Heart right ventricle (tissue), 16 donors: ENCODE measurements around the gene MRGPRG. TPM values are rescaled to one million over a fixed set of nuclear protein-coding genes. Genes with fewer than 3 reads are reported as not detected.

ENCODE experiments used
- ATAC-seq, 8 donors: fragments of 200-7000 bp; cut with Tn5 transposase; one replicate each; pipeline ENCODE4 v1.9.1; 2020; ENCODE audit warnings: mild to moderate bottlenecking in 8 of 8, moderate library complexity in 8 of 8, moderate number of reproducible peaks in 1 of 8
- DNase-seq, 2 donors: peaks; one replicate each; pipeline ENCODE4 v3.0.0-alpha.2; 2020
- H3K27ac ChIP-seq, 10 donors: fragments of 200-600 bp; sonication (generic) in 2 of 10; one replicate each; pipeline versions ENCODE4 v1.5.0 to v1.8.0; 2020 to 2022; ENCODE audit warnings: mild to moderate bottlenecking in 3 of 10
- H3K27me3 ChIP-seq, 7 donors: fragments of 200-600 bp; one replicate each; pipeline ENCODE4 v1.8.0; 2021 to 2022; ENCODE audit warnings: mild to moderate bottlenecking in 2 of 7
- H3K36me3 ChIP-seq, 9 donors: fragments of 200-600 bp; sonication (generic) in 1 of 9; one replicate each; pipeline versions ENCODE4 v1.5.0 to v1.8.0; 2020 to 2022; ENCODE audit warnings: mild to moderate bottlenecking in 2 of 9
- H3K4me1 ChIP-seq, 9 donors: fragments of 200-600 bp; sonication (generic) in 1 of 9; one replicate each; pipeline versions ENCODE4 v1.5.0 to v1.8.0; 2020 to 2022; ENCODE audit warnings: mild to moderate bottlenecking in 4 of 9
- H3K4me3 ChIP-seq, 10 donors: fragments of 200-600 bp; sonication (generic) in 2 of 10; one replicate each; pipeline versions ENCODE4 v1.5.0 to v1.8.0; 2020 to 2022; ENCODE audit warnings: mild to moderate bottlenecking in 7 of 10, moderate library complexity in 2 of 10
- H3K9me3 ChIP-seq, 11 donors: fragments of 200-600 bp in 10 of 11; sonication (generic) in 2 of 11; one replicate each; pipeline versions ENCODE4 v1.5.0 to v1.8.0; 2013 to 2022; ENCODE audit warnings: mild to moderate bottlenecking in 2 of 11, control low read depth in 1 of 11, moderate library complexity in 1 of 11
- WGBS, 2 donors: extraction: QIAGEN DNeasy Blood & Tissue Kit; methylation state at CpG; one replicate each; pipeline ENCODE4 v1.1.7; 2013; ENCODE audit warnings: inconsistent platforms in 1 of 2; 5-methylcytosine and 5-hydroxymethylcytosine counted together
- intact Hi-C, 10 donors: fragments of 100-400 bp; cut with DNase I; formaldehyde crosslinking; loops; one replicate each; pipeline versions ENCODE4 v1.11.1 to v1.14.2; 2022
- polyA plus RNA-seq, 2 donors: library from polyadenylated mRNA; stranded (reverse); fragments of 200-250 nt; gene quantifications; one replicate each; pipeline ENCODE4 v1.2.3, GENCODE V29; 2013
- total RNA-seq, 10 donors: library from RNA; stranded (reverse); fragmentation: NEBNext Ultra II Directional in 3 of 10; extraction: Animal tissue kit (Norgen Biotek cat#: 25700) in 3 of 10; gene quantifications; one replicate each; pipeline versions ENCODE4 v1.2.1 to v1.2.4, GENCODE V29; 2021 to 2023
- TF ChIP-seq, protein P1 (sequence below), 9 donors: fragments of 200-600 bp; sonication (generic) in 2 of 9; IDR thresholded peaks; one replicate each; pipeline versions ENCODE4 v1.5.0 to v1.8.0; 2021 to 2022; ENCODE audit warnings: antibody characterized with exemption in 9 of 9, mild to moderate bottlenecking in 5 of 9, moderate library complexity in 1 of 9
- donor health status: Arrhythmogenic right ventricular cardiomyopathy.
- donor health status: ischemic (EF 13 %, LVEDD 7.1; RV severe dilation, severe dysfunction).
- donor health status: healthy with polysubstance abuse.
- donor health status: DM: no; HTN: yes; CAD: no.
- donor health status: DM: no; HTN: no; CAD: no.
- donor health status: ischemic (EF 25% LVEDD 6.9; RV normal size, moderate dysfunction).
- donor health status: ischemic (EF 25% LVEDD 5.7; RV mildly dilated, moderate dysfunction).
- donor health status: healthy.
- donor health status: DM: yes; HTN: yes; CAD: no.
- donor health status: Ischemic cardiomyopathy.
- donor health status: ischemic (EF 35%, LVEDD 5.7; RV mildly dilated, moderate dysfunction).
- donor health status: nonischemic (EF 11% LVEDD 7.7; RV severe dilation, severe dysfunction).
- donor health status: DM: yes; HTN: yes; CAD: no.
- donor health status: PGD.
- donor health status: ischemic (EF 29% LVEDD 5.4; RV normal size, mild dysfunction).
- donor health status: nonischemic (EF 23%, LVEDD 6.1; RV moderate dilation, normal function).

The MRGPRG gene
- total and polyA plus RNA-seq, 12 donors: not detected

GRCh38 chr11:3224401-3225057 is 5.9 kb upstream of the MRGPRG start:
- intact Hi-C loops: no loop called here
- peaks cover 0 to 63% (median 36%) of the 10 kb centered on the region in 7 donors for H3K27me3 ChIP-seq
- WGBS, 2 donors: 69 to 70% methylated on average over 21 of the region's 21 CpGs
- no peaks in the 10 kb centered on the region for H3K9me3 ChIP-seq
- peaks cover 0 to 6% (median 0%) of the 10 kb centered on the region in 9 donors for H3K4me1 ChIP-seq
- DNase-seq (peak in 1 of 2 donors; percentile 6), ATAC-seq (no peak)
- no peaks in the 10 kb centered on the region for H3K36me3 ChIP-seq
- TF ChIP-seq, protein P1, sequence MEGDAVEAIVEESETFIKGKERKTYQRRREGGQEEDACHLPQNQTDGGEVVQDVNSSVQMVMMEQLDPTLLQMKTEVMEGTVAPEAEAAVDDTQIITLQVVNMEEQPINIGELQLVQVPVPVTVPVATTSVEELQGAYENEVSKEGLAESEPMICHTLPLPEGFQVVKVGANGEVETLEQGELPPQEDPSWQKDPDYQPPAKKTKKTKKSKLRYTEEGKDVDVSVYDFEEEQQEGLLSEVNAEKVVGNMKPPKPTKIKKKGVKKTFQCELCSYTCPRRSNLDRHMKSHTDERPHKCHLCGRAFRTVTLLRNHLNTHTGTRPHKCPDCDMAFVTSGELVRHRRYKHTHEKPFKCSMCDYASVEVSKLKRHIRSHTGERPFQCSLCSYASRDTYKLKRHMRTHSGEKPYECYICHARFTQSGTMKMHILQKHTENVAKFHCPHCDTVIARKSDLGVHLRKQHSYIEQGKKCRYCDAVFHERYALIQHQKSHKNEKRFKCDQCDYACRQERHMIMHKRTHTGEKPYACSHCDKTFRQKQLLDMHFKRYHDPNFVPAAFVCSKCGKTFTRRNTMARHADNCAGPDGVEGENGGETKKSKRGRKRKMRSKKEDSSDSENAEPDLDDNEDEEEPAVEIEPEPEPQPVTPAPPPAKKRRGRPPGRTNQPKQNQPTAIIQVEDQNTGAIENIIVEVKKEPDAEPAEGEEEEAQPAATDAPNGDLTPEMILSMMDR (IDR thresholded peaks at IDR 0.05): no peak
- no peak overlapping the region for H3K4me3 ChIP-seq
- H3K27ac ChIP-seq: no peak overlapping the region

DNA sequence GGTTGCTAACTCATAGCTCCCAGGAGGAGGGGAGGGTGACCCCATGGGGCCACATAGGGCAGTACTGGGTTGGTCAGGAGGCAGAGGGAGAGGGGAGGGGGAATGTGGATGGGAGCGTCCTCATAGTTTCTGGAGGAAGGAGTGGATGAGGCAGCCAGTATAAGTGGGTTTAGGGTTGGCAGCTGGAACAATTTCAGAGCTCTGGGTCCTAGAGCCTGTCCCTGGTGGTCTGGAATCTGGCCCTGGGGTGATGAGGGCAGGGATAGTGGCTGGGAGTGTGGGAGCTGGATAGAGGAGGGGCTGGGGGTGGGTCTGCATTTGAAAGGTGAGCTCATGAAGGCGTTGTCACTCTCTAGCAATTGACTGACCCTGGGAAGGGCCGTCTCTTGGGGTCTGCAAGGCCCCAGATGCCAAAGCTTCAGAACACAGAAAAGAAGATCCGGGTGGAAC is 5.3 kb upstream of the MRGPRG start:
- TF ChIP-seq, protein P1 (IDR thresholded peaks at IDR 0.05): no peak

DNA sequence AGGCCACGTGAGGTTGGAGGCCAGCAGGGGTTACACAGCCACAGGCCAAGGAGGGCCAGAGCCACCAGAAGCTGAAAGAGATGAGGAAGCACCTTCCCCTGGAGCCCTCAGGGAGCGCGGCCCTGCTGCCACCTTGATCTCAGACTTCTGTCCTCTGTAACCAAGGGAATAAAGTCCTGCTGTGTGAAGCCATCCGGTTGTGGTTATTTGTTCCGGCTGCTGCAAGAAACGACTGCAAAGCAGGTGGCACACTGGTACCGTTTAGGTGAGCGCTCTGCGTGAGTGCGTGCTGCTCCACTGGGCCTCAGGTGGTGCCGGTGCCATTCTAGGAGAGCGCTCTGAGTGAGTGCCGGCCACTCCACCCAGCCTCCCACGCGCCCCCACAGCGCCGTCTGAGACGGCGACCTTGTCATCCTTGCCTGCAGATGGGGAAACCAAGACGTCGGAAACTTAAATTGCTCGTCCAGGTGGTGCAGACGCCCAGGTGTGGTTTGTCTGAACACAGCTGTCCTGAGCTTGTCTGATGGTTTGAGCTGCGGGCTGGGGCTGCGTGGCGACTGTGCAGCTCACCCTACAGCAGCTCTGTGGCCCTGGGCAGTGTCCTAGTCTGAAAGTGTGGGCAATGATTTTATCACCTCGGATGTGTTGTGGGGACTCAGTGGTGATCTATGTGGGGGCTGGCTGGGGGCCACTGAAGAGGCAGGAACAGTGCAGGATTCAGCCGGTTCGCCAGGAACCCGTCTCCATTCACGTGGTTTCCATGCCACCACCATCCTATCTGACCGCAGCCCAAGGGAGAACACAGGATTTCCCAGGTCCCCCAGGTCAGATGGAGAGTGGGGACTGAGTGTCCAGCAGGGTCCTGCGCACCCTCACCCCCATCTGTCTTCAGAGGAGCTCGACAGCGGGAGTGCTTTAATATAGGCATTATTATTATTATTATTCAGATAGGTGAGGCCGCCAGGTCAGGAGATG is 4.6 kb upstream of the MRGPRG start:
- WGBS, 2 donors: 79 to 82% methylated on average over 36 of the region's 36 CpGs
- Histone ChIP-seq H3K36me3 (no peaks in the 10 kb centered on the region), H3K27me3 (peaks cover 0 to 76% (median 42%) of the 10 kb centered on the region in 7 donors), H3K4me3 (no peak overlapping the region), H3K4me1 (peaks cover 0 to 6% (median 0%) of the 10 kb centered on the region in 9 donors), H3K27ac (no peak overlapping the region), H3K9me3 (no peaks in the 10 kb centered on the region)
- TF ChIP-seq, protein P1 (IDR thresholded peaks at IDR 0.05): no peak
- ATAC-seq (no peak), DNase-seq (no peak)
- intact Hi-C loops: no loop called here

More for the DNA sequence above, 5.3 kb upstream of the MRGPRG start:
- Histone ChIP-seq H3K27me3 (peaks cover 0 to 69% (median 36%) of the 10 kb centered on the region in 7 donors), H3K27ac (no peak overlapping the region), H3K36me3 (no peaks in the 10 kb centered on the region), H3K9me3 (no peaks in the 10 kb centered on the region), H3K4me3 (no peak overlapping the region), H3K4me1 (peaks cover 0 to 6% (median 0%) of the 10 kb centered on the region in 9 donors)
- 44 to 46% methylated on average over 4 of the region's 4 CpGs for WGBS, 2 donors
- no peak for ATAC-seq
- intact Hi-C loops: no loop called here
- no peak for DNase-seq
